Uterus (tissue), 4 donors: ENCODE measurements around the gene DGKI. TPM values are rescaled to one million over a fixed set of nuclear protein-coding genes. Genes with fewer than 3 reads are reported as not detected.

ENCODE experiments used
- DNase-seq, 2 donors: peaks; one replicate each; pipeline ENCODE4 v3.0.0-alpha.2; 2019 to 2020
- H3K27ac ChIP-seq, 2 donors: fragments of 200-600 bp; sonication (generic); 1 replicate in 1 of 2; 2 replicates in 1 of 2; pipeline ENCODE4 v1.5.1; 2016 to 2018
- H3K27me3 ChIP-seq, 2 donors: fragments of 200-600 bp; sonication (generic); one replicate each; pipeline ENCODE4 v1.5.1; 2018 to 2019; ENCODE audit warnings: control low read depth in 1 of 2
- H3K36me3 ChIP-seq, 2 donors: fragments of 200-600 bp; sonication (generic); one replicate each; pipeline ENCODE4 v1.5.1; 2019; ENCODE audit warnings: control low read depth in 1 of 2
- H3K4me1 ChIP-seq, 2 donors: fragments of 200-600 bp; sonication (generic); one replicate each; pipeline ENCODE4 v1.5.1; 2018 to 2019; ENCODE audit warnings: control low read depth in 1 of 2
- H3K4me3 ChIP-seq, 2 donors: fragments of 200-600 bp; sonication (generic); 1 replicate in 1 of 2; 2 replicates in 1 of 2; pipeline ENCODE4 v1.5.1; 2018 to 2019; ENCODE audit warnings: mild to moderate bottlenecking in 1 of 2
- H3K9me3 ChIP-seq, 2 donors: fragments of 200-600 bp; sonication (generic); one replicate each; pipeline ENCODE4 v1.5.1; 2019; ENCODE audit warnings: control low read depth in 1 of 2
- POLR2A ChIP-seq, 2 donors: fragments of 450-650 bp; IDR thresholded peaks; one replicate each; pipeline ENCODE4 v1.6.1; 2016; ENCODE audit warnings: antibody characterized with exemption in 2 of 2, mild to moderate bottlenecking in 1 of 2, moderate library complexity in 1 of 2
- intact Hi-C: fragments of 100-400 bp; cut with DNase I; formaldehyde crosslinking; loops from one replicate; pipeline ENCODE4 v1.15.1; 2023; ENCODE audit warnings: low total_unique reads
- total RNA-seq, 4 donors: library from RNA; depleted of rRNA in 3 of 4; stranded (reverse); fragments of >200 nt in 3 of 4; gene quantifications; one replicate each; pipeline versions ENCODE4 v1.1.0 to v1.2.4, GENCODE V29; 2014 to 2023
- TF ChIP-seq, protein P1 (sequence below), 4 experiments: fragments of 200-600 bp in 2 of 4; fragments of 450-650 bp in 2 of 4; sonication (generic) in 2 of 4; IDR thresholded peaks; one replicate each; pipeline ENCODE4 v1.5.1; 2016 to 2019; ENCODE audit warnings: antibody characterized with exemption in 4 of 4, mild to moderate bottlenecking in 2 of 4, moderate library complexity in 1 of 4
- donor health status: DM: yes; HTN: yes; CAD: no.

The DGKI gene
- total RNA-seq, 4 donors from 2014 or later = 1.0 to 8.5 (median 4.1) TPM

DNA sequence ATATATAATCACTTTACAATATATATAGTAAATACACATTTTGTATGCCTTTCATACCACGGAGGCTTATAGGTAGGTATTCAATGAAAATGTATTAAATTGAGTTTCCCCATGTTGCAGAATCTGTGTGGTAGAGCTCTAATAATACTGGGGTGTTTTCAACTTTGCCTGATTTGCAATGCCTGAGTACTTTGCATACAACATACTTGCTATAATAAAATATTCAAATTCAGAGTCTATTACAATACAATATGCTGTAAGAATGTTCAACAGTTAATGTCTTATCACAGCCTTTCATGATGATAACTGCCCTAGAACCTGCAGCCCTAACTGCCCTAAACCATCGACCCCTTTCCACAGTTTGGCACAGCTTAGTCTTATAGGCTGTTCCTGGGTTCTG lies 114.6 kb downstream of the DGKI start:
- no peak for TF ChIP-seq POLR2A (IDR thresholded peaks at IDR 0.05)
- TF ChIP-seq, protein P1, sequence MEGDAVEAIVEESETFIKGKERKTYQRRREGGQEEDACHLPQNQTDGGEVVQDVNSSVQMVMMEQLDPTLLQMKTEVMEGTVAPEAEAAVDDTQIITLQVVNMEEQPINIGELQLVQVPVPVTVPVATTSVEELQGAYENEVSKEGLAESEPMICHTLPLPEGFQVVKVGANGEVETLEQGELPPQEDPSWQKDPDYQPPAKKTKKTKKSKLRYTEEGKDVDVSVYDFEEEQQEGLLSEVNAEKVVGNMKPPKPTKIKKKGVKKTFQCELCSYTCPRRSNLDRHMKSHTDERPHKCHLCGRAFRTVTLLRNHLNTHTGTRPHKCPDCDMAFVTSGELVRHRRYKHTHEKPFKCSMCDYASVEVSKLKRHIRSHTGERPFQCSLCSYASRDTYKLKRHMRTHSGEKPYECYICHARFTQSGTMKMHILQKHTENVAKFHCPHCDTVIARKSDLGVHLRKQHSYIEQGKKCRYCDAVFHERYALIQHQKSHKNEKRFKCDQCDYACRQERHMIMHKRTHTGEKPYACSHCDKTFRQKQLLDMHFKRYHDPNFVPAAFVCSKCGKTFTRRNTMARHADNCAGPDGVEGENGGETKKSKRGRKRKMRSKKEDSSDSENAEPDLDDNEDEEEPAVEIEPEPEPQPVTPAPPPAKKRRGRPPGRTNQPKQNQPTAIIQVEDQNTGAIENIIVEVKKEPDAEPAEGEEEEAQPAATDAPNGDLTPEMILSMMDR (IDR thresholded peaks at IDR 0.05) = no peak
- intact Hi-C loops = no loop called here
- no peaks in the 10 kb centered on the region for H3K9me3 ChIP-seq
- no peak overlapping the region for H3K27ac ChIP-seq
- no peaks in the 10 kb centered on the region for H3K36me3 ChIP-seq
- H3K27me3 ChIP-seq = no peaks in the 10 kb centered on the region
- no peaks in the 10 kb centered on the region for H3K4me1 ChIP-seq
- no peak overlapping the region for H3K4me3 ChIP-seq
- no peak for DNase-seq

DNA sequence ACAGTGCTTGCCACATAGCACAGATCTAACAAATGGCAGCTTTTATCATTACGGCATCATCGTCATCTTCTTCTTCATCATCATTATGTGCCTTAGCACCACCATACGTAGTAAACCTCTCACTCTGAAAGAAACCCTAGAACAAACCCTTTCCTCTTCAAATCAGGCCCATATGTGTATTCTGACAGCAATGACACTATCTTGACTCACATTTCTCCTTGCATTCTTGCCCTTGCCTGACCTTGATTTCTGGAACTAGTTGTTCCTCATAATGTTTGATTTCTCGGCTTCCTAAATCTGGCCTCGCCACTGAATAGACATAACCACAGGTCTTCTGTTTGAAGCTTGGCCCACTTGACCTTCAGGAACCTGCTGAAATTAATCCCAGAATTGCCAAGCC lies 115.3 kb downstream of the DGKI start:
- H3K27me3 ChIP-seq = no peaks in the 10 kb centered on the region
- H3K4me3 ChIP-seq = no peak overlapping the region
- TF ChIP-seq, protein P1 (IDR thresholded peaks at IDR 0.05) = no peak
- TF ChIP-seq POLR2A (IDR thresholded peaks at IDR 0.05) = no peak
- H3K4me1 ChIP-seq = no peaks in the 10 kb centered on the region
- intact Hi-C loops = no loop called here
- no peak overlapping the region for H3K27ac ChIP-seq
- H3K36me3 ChIP-seq = no peaks in the 10 kb centered on the region
- no peak for DNase-seq
- no peaks in the 10 kb centered on the region for H3K9me3 ChIP-seq

- Histone ChIP-seq H3K27me3 (no peaks in the 10 kb centered on the region), H3K27ac (no peak overlapping the region), H3K36me3 (no peaks in the 10 kb centered on the region), H3K9me3 (no peaks in the 10 kb centered on the region), H3K4me3 (no peak overlapping the region), H3K4me1 (no peaks in the 10 kb centered on the region)
- no peak for TF ChIP-seq POLR2A (IDR thresholded peaks at IDR 0.05)
- TF ChIP-seq, protein P1 (IDR thresholded peaks at IDR 0.05) = no peak
- DNase-seq = no peak
- intact Hi-C loops = no loop called here
Observed at GRCh38 chr7:137728426-137728825, 118.3 kb downstream of the DGKI start.

DNA sequence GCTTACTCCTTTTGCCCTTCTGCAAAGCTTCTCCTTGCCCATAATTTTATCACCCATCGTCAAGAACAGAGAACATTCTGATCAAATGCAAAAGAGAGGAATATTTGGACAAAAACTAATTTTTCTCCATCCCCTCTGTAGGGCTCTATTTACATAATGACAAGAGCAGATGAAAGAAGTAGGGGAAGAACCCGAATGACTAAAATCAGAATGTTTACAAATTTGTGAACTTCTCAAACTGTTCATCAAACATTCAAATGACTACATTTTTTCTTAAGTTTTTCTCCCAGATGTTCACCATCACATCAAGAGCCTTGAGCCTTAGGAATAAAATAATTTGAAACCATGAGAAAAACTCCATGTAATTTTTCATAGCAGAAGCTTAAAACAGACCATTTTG lies 119.4 kb downstream of the DGKI start:
- no peak overlapping the region for H3K27ac ChIP-seq
- DNase-seq = no peak
- H3K4me3 ChIP-seq = no peak overlapping the region
- no peaks in the 10 kb centered on the region for H3K27me3 ChIP-seq
- no peaks in the 10 kb centered on the region for H3K9me3 ChIP-seq
- TF ChIP-seq POLR2A (IDR thresholded peaks at IDR 0.05) = no peak
- TF ChIP-seq, protein P1 (IDR thresholded peaks at IDR 0.05) = no peak
- intact Hi-C loops = no loop called here
- H3K36me3 ChIP-seq = no peaks in the 10 kb centered on the region
- H3K4me1 ChIP-seq = no peaks in the 10 kb centered on the region

- H3K36me3 ChIP-seq = no peaks in the 10 kb centered on the region
- TF ChIP-seq, protein P1 (IDR thresholded peaks at IDR 0.05) = no peak
- no peak for TF ChIP-seq POLR2A (IDR thresholded peaks at IDR 0.05)
- H3K9me3 ChIP-seq = no peaks in the 10 kb centered on the region
- H3K27me3 ChIP-seq = no peaks in the 10 kb centered on the region
- H3K27ac ChIP-seq = no peak overlapping the region
- H3K4me1 ChIP-seq = no peaks in the 10 kb centered on the region
- intact Hi-C loops = no loop called here
- DNase-seq = no peak
- H3K4me3 ChIP-seq = no peak overlapping the region
Observed at GRCh38 chr7:137718355-137718754, 128.4 kb downstream of the DGKI start.
